ENCODE measurements around the gene MRE11.

- TF ChIP-seq CTCF (IDR thresholded peaks at IDR 0.05): no peak
- TF ChIP-seq EP300 (IDR thresholded peaks at IDR 0.05; ENCODE audit: borderline replicate concordance in 1 of 2, low read depth in 1 of 2, low read length in 1 of 2): no peak
- no peak for TF ChIP-seq YY1 (IDR thresholded peaks at IDR 0.05; ENCODE audit: low read depth)
- TF ChIP-seq TAF1 (IDR thresholded peaks at IDR 0.05; ENCODE audit: borderline replicate concordance, low read depth, low read length): no peak
- TF ChIP-seq USF2 (IDR thresholded peaks at IDR 0.05; ENCODE audit: borderline replicate concordance, low read depth, low read length): no peak
- TF ChIP-seq RCOR1 (IDR thresholded peaks at IDR 0.05; ENCODE audit: low read length): no peak
- TF ChIP-seq RFX5 (IDR thresholded peaks at IDR 0.05; ENCODE audit: low read length): no peak
These were observed 42.7 kb upstream of the MRE11 start for GRCh38 chr11:94536386-94536785.
